Type B pancreatic cell (in vitro differentiated cells): ENCODE measurements around the gene NFASC. TPM values are rescaled to one million over a fixed set of nuclear protein-coding genes. Genes with fewer than 3 reads are reported as not detected.
A peak's percentile ranks its signal among the peaks of the same experiment; 100 is the strongest.

ENCODE experiments used
- DNase-seq: peaks from one replicate; pipeline ENCODE4 v3.0.0; 2021; ENCODE audit warnings: mixed read lengths; ENCODE audit not compliant: unreplicated experiment; ENCODE audit errors: extremely low spot score
- H3K27ac Mint-ChIP-seq: 2 replicates; pipeline ENCODE4 v1.8.0; 2021; ENCODE audit warnings: mild to moderate bottlenecking, mixed read lengths
- H3K27me3 Mint-ChIP-seq: 2 replicates; pipeline ENCODE4 v1.8.0; 2021; ENCODE audit warnings: mixed read lengths
- H3K36me3 Mint-ChIP-seq: 2 replicates; pipeline ENCODE4 v1.8.0; 2021; ENCODE audit warnings: mixed read lengths
- H3K4me1 Mint-ChIP-seq: one replicate; pipeline ENCODE4 v1.8.0; 2021; ENCODE audit warnings: mixed read lengths; ENCODE audit not compliant: unreplicated experiment
- H3K4me3 Mint-ChIP-seq: 2 replicates; pipeline ENCODE4 v1.8.0; 2021; ENCODE audit warnings: mild to moderate bottlenecking, mixed read lengths
- H3K9me3 Mint-ChIP-seq: 2 replicates; pipeline ENCODE4 v1.8.0; 2021; ENCODE audit warnings: mixed read lengths
- CTCF ChIP-seq: fragments of 200-600 bp; sonication (generic); conservative IDR thresholded peaks from 2 replicates; pipeline ENCODE4 v1.5.0; 2021; ENCODE audit warnings: antibody characterized with exemption, mild to moderate bottlenecking
- total RNA-seq: library from RNA; stranded (reverse); gene quantifications from 2 replicates; pipeline ENCODE4 v1.2.1, GENCODE V29; 2021; ENCODE audit warnings: low replicate concordance

The NFASC gene
- total RNA-seq, 1 donor from 2014 or later, result 16.4 TPM

GRCh38 chr1:204917802-204918201 is 47.1 kb downstream of the NFASC start:
- no peak for TF ChIP-seq CTCF
- H3K27me3 Mint-ChIP-seq, result peaks cover 23% of the 10 kb centered on the region
- H3K27ac Mint-ChIP-seq, result peak overlapping the region; percentile 58
- H3K4me3 Mint-ChIP-seq, result no peak overlapping the region
- H3K36me3 Mint-ChIP-seq, result no peaks in the 10 kb centered on the region
- peaks cover 7% of the 10 kb centered on the region for H3K9me3 Mint-ChIP-seq
- no peak for DNase-seq
- no peaks in the 10 kb centered on the region for H3K4me1 Mint-ChIP-seq

- no peaks in the 10 kb centered on the region for H3K36me3 Mint-ChIP-seq
- no peak overlapping the region for H3K27ac Mint-ChIP-seq
- no peak for TF ChIP-seq CTCF
- DNase-seq, result no peak
- H3K4me1 Mint-ChIP-seq, result peaks cover 8% of the 10 kb centered on the region
- peaks cover 37% of the 10 kb centered on the region for H3K27me3 Mint-ChIP-seq
- peaks cover 7% of the 10 kb centered on the region for H3K9me3 Mint-ChIP-seq
- H3K4me3 Mint-ChIP-seq, result no peak overlapping the region
These were observed 49.8 kb downstream of the NFASC start for GRCh38 chr1:204920511-204920910.

GRCh38 chr1:204920967-204921366 is 50.3 kb downstream of the NFASC start:
- peaks cover 7% of the 10 kb centered on the region for H3K9me3 Mint-ChIP-seq
- no peak overlapping the region for H3K4me3 Mint-ChIP-seq
- DNase-seq, result no peak
- peaks cover 8% of the 10 kb centered on the region for H3K4me1 Mint-ChIP-seq
- no peak overlapping the region for H3K27ac Mint-ChIP-seq
- no peak for TF ChIP-seq CTCF
- H3K27me3 Mint-ChIP-seq, result peaks cover 40% of the 10 kb centered on the region
- H3K36me3 Mint-ChIP-seq, result no peaks in the 10 kb centered on the region

- Mint-ChIP-seq H3K27me3 (peaks cover 35% of the 10 kb centered on the region), H3K36me3 (no peaks in the 10 kb centered on the region), H3K4me1 (peaks cover 8% of the 10 kb centered on the region), H3K9me3 (peaks cover 7% of the 10 kb centered on the region), H3K4me3 (no peak overlapping the region), H3K27ac (no peak overlapping the region)
- no peak for TF ChIP-seq CTCF
- DNase-seq, result no peak
These were observed 51.3 kb downstream of the NFASC start for GRCh38 chr1:204921855-204922516.

GRCh38 chr1:204923201-204923600 is 52.5 kb downstream of the NFASC start:
- DNase-seq, result no peak
- H3K27ac Mint-ChIP-seq, result no peak overlapping the region

More at GRCh38 chr1:204923201-204923600, 52.5 kb downstream of the NFASC start:
- peaks cover 8% of the 10 kb centered on the region for H3K4me1 Mint-ChIP-seq
- H3K36me3 Mint-ChIP-seq, result no peaks in the 10 kb centered on the region
- no peak overlapping the region for H3K4me3 Mint-ChIP-seq
- H3K27me3 Mint-ChIP-seq, result peaks cover 41% of the 10 kb centered on the region
- no peak for TF ChIP-seq CTCF
- peaks cover under 1% of the 10 kb centered on the region for H3K9me3 Mint-ChIP-seq
